Measurements from ENCODE around the gene SPIRE2. TPM values are rescaled to one million over a fixed set of nuclear protein-coding genes. Genes with fewer than 3 reads are reported as not detected.

The SPIRE2 gene
- total and polyA plus RNA-seq, 2 donors (not counting 1 experiment from before 2014, with no cell fraction given): 0.59 to 3.8 TPM

GRCh38 chr16:89917773-89918452, 89.6 kb downstream of the SPIRE2 start:
- Histone ChIP-seq H3K27me3 (ENCODE audit: control insufficient read depth, insufficient read depth, low read length) (no peaks in the 10 kb centered on the region), H3K4me1 (ENCODE audit: control insufficient read depth, extremely low read depth, insufficient read depth, low read length) (peaks cover 21% of the 10 kb centered on the region), H4K20me1 (ENCODE audit: control insufficient read depth, extremely low read depth, insufficient read depth, low read length) (no peaks in the 10 kb centered on the region), H3K9me3 (ENCODE audit: control insufficient read depth, insufficient read depth, low read depth, low read length) (no peaks in the 10 kb centered on the region), H3K4me2 (ENCODE audit: extremely low read depth, insufficient read depth, low read length) (peak overlapping the region; percentile 64), H3K4me3 (replicated peaks in 1 of 4; ENCODE audit: control extremely low read depth in 1 of 4, insufficient read depth in 1 of 4, low read depth in 3 of 4, low read length in 4 of 4) (peak overlapping the region in 3 of 4 experiments; percentile 12 to 51 (median 47)), H3K79me2 (ENCODE audit: control insufficient read depth, insufficient read depth, low read length) (no peaks in the 10 kb centered on the region), H3K27ac (ENCODE audit: insufficient read depth, low read length) (peak overlapping the region; percentile 64), H3K9ac (ENCODE audit: insufficient read depth, low read length) (peak overlapping the region; percentile 41), H2AFZ (ENCODE audit: low read length) (no peak overlapping the region), H3K36me3 (ENCODE audit: control insufficient read depth, insufficient read depth, low read length) (peaks cover 5% of the 10 kb centered on the region)
- TF ChIP-seq CTCF (conservative IDR thresholded peaks at IDR 0.05 in 1 of 2, IDR thresholded peaks at IDR 0.05 in 1 of 2; ENCODE audit: low read depth in 1 of 2, low read length in 2 of 2) (no peak), EZH2 (IDR thresholded peaks at IDR 0.05; ENCODE audit: low read length, missing control alignments) (no peak)
- DNase-seq (ENCODE audit: low read depth in 2 of 2): peak; percentile 90 to 92

GRCh38 chr16:89918453-89919347, 90.4 kb downstream of the SPIRE2 start, which contains the start of gene MC1R:
TSS of gene MC1R (plus strand) at chr16:89918862. CDS start at chr16:89919259, 397 bp downstream.
- H3K9me3 ChIP-seq (ENCODE audit: control insufficient read depth, insufficient read depth, low read depth, low read length): no peaks in the 10 kb centered on the region
- peak within 1 kb of the TSS; percentile 64 for H3K4me2 ChIP-seq (ENCODE audit: extremely low read depth, insufficient read depth, low read length)
- DNase-seq (ENCODE audit: low read depth in 2 of 2): peak; percentile 29 to 44
- TF ChIP-seq CTCF (conservative IDR thresholded peaks at IDR 0.05 in 1 of 2, IDR thresholded peaks at IDR 0.05 in 1 of 2; ENCODE audit: low read depth in 1 of 2, low read length in 2 of 2) (peak; percentile 33 to 61), EZH2 (IDR thresholded peaks at IDR 0.05; ENCODE audit: low read length, missing control alignments) (no peak)
- peak within 1 kb of the TSS; percentile 64 for H3K27ac ChIP-seq (ENCODE audit: insufficient read depth, low read length)
- peak within 1 kb of the TSS; percentile 41 for H3K9ac ChIP-seq (ENCODE audit: insufficient read depth, low read length)
- H2AFZ ChIP-seq (ENCODE audit: low read length): no peak within 1 kb of the TSS
- H3K36me3 ChIP-seq (ENCODE audit: control insufficient read depth, insufficient read depth, low read length): peaks cover 5% of the 10 kb centered on the region
- H4K20me1 ChIP-seq (ENCODE audit: control insufficient read depth, extremely low read depth, insufficient read depth, low read length): no peaks in the 10 kb centered on the region
- H3K79me2 ChIP-seq (ENCODE audit: control insufficient read depth, insufficient read depth, low read length): peaks cover 4% of the 10 kb centered on the region
- no peaks in the 10 kb centered on the region for H3K27me3 ChIP-seq (ENCODE audit: control insufficient read depth, insufficient read depth, low read length)
- H3K4me3 ChIP-seq (replicated peaks in 1 of 4; ENCODE audit: control extremely low read depth in 1 of 4, insufficient read depth in 1 of 4, low read depth in 3 of 4, low read length in 4 of 4): peak within 1 kb of the TSS in 3 of 4 experiments; percentile 12 to 51 (median 47)
- H3K4me1 ChIP-seq (ENCODE audit: control insufficient read depth, extremely low read depth, insufficient read depth, low read length): peaks cover 21% of the 10 kb centered on the region

Measured in fibroblast of lung (primary cell).